Measurements from ENCODE around the gene LIN7A.

Gene LIN7A

DNA sequence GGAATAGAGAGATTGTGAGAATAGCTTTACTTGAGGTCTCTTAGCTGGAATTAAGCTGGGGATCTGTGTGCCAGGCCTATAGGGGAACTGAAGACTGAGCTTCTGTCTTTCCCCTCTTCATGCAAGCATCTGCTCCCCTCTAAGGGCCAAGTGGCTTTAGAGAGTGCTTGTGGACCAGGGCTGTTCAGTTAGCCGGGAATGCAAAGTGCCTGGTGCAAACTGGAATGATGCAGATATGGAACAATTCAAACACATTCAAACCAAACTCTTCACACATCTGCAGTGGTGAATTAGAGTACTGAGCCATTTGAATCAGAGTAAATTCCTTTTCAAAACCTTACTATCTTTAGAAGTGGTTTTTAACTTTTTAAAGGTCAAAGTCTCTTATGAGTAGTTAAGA is 99.0 kb downstream of the LIN7A start:
- no peak for DNase-seq
- Histone ChIP-seq H3K4me3 (ENCODE audit: low read depth, low read length) (no peak overlapping the region), H3K36me3 (replicated peaks) (no peaks in the 10 kb centered on the region), H3K27ac (no peak overlapping the region), H3K27me3 (replicated peaks) (no peaks in the 10 kb centered on the region)
- in situ Hi-C loops (cut with HindIII; ENCODE audit: low pct_ligation_motif_present, low sequenced_read_pairs): no loop called here
- TF ChIP-seq CTCF (IDR thresholded peaks at IDR 0.05; ENCODE audit: low read depth, low read length, missing control alignments): no peak

DNA sequence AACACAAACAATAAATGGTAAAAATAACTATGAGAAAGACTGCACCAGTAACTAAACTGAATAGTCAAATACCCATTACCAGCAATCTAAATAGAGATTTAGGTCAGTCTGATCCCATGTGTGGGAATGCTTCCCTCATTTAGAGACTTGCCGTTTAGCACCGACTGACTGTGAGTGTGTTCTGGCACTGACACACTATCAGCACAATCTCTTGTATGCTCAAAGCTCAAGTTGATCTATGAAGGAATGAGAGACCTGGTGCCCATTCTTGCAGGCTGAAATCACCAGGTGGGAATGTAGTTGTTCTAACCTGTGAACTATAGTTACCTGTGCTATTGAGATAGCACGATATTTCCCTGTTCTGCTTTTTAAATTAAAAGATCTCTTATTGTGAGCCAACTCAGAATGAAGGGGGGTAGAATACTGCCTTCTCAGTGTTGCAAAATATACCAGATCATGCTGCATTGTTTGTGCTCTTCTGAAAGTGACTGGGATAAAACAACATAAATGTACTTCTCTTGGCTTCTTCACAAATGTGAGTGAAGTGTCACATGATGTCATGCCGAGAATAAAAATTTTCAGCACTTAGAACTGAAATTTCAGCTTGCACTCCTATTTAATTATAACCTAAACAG is 99.6 kb downstream of the LIN7A start:
- Histone ChIP-seq H3K27ac (no peak overlapping the region), H3K36me3 (replicated peaks) (no peaks in the 10 kb centered on the region), H3K27me3 (replicated peaks) (no peaks in the 10 kb centered on the region), H3K4me3 (ENCODE audit: low read depth, low read length) (no peak overlapping the region)
- DNase-seq: no peak
- no peak for TF ChIP-seq CTCF (IDR thresholded peaks at IDR 0.05; ENCODE audit: low read depth, low read length, missing control alignments)
- in situ Hi-C loops (cut with HindIII; ENCODE audit: low pct_ligation_motif_present, low sequenced_read_pairs): no loop called here

- no peaks in the 10 kb centered on the region for H3K36me3 ChIP-seq (replicated peaks)
- peak; percentile 77 for DNase-seq
- no peaks in the 10 kb centered on the region for H3K27me3 ChIP-seq (replicated peaks)
- no peak overlapping the region for H3K27ac ChIP-seq
- in situ Hi-C loops (cut with HindIII; ENCODE audit: low pct_ligation_motif_present, low sequenced_read_pairs): no loop called here
- TF ChIP-seq CTCF (IDR thresholded peaks at IDR 0.05; ENCODE audit: low read depth, low read length, missing control alignments): peak; percentile 96
- no peak overlapping the region for H3K4me3 ChIP-seq (ENCODE audit: low read depth, low read length)
These were observed 100.3 kb downstream of the LIN7A start for GRCh38 chr12:80837342-80837978.

DNA sequence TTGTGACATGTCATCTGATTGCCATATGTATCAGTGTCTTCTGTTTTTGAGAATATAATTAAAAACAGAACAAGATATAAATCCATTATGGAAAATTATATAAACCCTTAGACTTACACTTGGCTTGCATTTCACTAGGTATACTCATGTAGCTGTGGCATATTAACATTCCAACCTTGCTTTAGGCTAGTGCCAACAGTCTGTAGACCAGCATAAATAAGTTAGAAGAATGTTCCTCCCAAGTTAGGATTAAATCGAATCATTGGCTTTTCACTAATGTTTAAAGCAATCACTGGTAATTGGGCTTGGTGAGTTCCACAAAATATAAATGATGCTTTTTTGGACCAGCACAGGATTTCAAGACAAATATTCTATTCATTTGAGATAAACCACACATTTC is 103.0 kb downstream of the LIN7A start:
- no peaks in the 10 kb centered on the region for H3K36me3 ChIP-seq (replicated peaks)
- H3K27ac ChIP-seq: no peak overlapping the region
- DNase-seq: no peak
- no peak overlapping the region for H3K4me3 ChIP-seq (ENCODE audit: low read depth, low read length)
- in situ Hi-C loops (cut with HindIII; ENCODE audit: low pct_ligation_motif_present, low sequenced_read_pairs): no loop called here
- H3K27me3 ChIP-seq (replicated peaks): no peaks in the 10 kb centered on the region
- no peak for TF ChIP-seq CTCF (IDR thresholded peaks at IDR 0.05; ENCODE audit: low read depth, low read length, missing control alignments)

GRCh38 chr12:80830533-80831088 is 107.1 kb downstream of the LIN7A start:
- Histone ChIP-seq H3K27ac (no peak overlapping the region), H3K36me3 (replicated peaks) (no peaks in the 10 kb centered on the region), H3K4me3 (ENCODE audit: low read depth, low read length) (no peak overlapping the region), H3K27me3 (replicated peaks) (no peaks in the 10 kb centered on the region)
- no peak for DNase-seq
- in situ Hi-C loops (cut with HindIII; ENCODE audit: low pct_ligation_motif_present, low sequenced_read_pairs): no loop called here
- TF ChIP-seq CTCF (IDR thresholded peaks at IDR 0.05; ENCODE audit: low read depth, low read length, missing control alignments): no peak

Measured in brain microvascular endothelial cell (primary cell).